ENCODE results near the gene ACOX2. TPM values are rescaled to one million over a fixed set of nuclear protein-coding genes. Genes with fewer than 3 reads are reported as not detected.

ACOX2 gene
- total and polyA plus RNA-seq, 2 experiments from 2014 or later = 7.5 to 23.6 TPM

DNA sequence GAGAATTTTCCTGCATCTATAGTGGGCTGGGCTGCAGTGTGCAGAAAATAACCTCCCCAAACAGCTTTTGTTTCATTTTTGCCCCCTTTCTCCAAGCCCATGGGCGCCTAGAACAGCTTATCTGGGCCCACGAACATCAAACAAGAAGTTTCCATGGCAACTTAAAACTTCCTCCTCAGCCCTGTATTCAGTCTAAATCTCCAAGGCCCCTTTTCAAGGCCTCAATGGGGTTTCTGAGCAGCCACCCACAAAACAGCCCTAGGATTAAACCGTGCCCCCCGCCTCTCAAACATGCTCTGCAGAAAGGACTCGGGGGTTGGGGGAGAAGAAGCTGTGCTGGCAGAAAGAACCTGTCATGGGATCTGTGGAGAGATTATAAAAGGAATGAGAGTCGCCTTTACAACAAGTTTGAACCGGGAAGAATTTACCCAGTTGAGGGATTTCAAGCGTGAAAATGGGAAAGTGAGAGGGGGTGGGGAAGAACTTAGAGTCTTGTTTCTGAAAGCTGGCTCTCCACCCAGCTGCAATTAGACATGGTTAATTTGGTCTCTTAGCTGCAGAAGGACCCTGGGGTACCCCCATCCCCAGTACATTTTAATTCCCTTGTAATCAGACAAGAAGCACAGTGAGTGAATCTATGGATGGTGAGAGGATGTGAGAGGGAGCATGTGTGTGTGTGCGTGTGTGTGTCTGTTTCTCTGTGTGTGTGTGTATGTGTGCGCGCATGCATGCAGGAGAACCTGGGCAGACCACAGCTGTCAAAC, 44.5 kb upstream of the ACOX2 start:
- Histone ChIP-seq H3K4me1 (ENCODE audit: insufficient read depth) (peaks cover 7% of the 10 kb centered on the region; the same call in 1 of the 2 replicates), H3K79me2 (ENCODE audit: insufficient read depth) (no peaks in the 10 kb centered on the region), H3K36me3 (ENCODE audit: low read depth) (no peaks in the 10 kb centered on the region), H3K9me3 (ENCODE audit: low read depth) (no peaks in the 10 kb centered on the region), H3K9me2 (ENCODE audit: insufficient read depth) (no peaks in the 10 kb centered on the region), H3K4me2 (ENCODE audit: unreplicated experiment) (no peak overlapping the region), H3K27me3 (replicated peaks; ENCODE audit: insufficient read depth) (peaks cover 9% of the 10 kb centered on the region), H3K4me3 (no peak overlapping the region), H4K20me1 (ENCODE audit: insufficient read depth) (no peaks in the 10 kb centered on the region), H3K9ac (no peak overlapping the region), H3K27ac (no peak overlapping the region), H3F3A (ENCODE audit: insufficient read depth) (no peaks in the 10 kb centered on the region), H2AFZ (no peak overlapping the region)
- WGBS, 2 experiments (ENCODE audit: low coverage in 1 of 2, low lambda C conversion rate in 2 of 2, missing lambda C conversion rate in 2 of 2) = 71 to 75% methylated on average over 11 of the region's 11 CpGs
- no peak for DNase-seq
- in situ Hi-C loops (cut with MboI) = no loop called here
- TF ChIP-seq EZH2phosphoT487 (IDR thresholded peaks at IDR 0.05; ENCODE audit: insufficient read depth, low read depth) (no peak), EZH2 (IDR thresholded peaks at IDR 0.05; ENCODE audit: insufficient read depth, poor library complexity, severe bottlenecking) (no peak)

DNA sequence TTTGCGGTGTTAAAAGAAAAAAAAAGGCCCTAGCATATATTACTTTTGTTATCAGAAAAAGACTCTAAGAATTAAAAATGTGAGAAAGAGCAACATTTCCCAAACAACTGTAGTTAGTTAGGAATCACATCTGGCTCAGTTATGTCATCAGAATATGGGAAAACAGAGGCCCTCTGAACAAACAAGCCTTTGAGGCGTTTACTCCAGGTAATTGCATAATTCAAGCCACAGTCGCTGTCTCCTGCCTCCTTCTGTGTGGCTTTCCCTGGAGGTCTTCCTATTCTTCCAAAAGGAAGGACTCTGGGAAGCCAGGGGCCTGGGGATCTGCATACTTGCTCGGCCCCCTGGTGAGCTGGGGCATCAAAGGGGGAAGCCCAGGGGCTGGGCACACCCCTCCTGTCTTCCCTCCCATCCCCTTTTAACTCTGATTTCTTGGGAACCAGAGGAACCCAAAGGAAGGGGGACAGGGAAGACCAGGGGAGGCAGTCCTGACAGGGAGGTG, 43.9 kb upstream of the ACOX2 start:
- Histone ChIP-seq H3K9me2 (ENCODE audit: insufficient read depth) (no peaks in the 10 kb centered on the region), H2AFZ (no peak overlapping the region), H3K79me2 (ENCODE audit: insufficient read depth) (no peaks in the 10 kb centered on the region), H3K27me3 (replicated peaks; ENCODE audit: insufficient read depth) (peaks cover 3% of the 10 kb centered on the region; the same call in 1 of the 2 replicates), H3K9ac (no peak overlapping the region), H3K9me3 (ENCODE audit: low read depth) (no peaks in the 10 kb centered on the region), H3K4me3 (no peak overlapping the region), H3F3A (ENCODE audit: insufficient read depth) (no peaks in the 10 kb centered on the region), H3K4me1 (ENCODE audit: insufficient read depth) (peaks cover 7% of the 10 kb centered on the region; the same call in 1 of the 2 replicates), H3K27ac (no peak overlapping the region), H3K36me3 (ENCODE audit: low read depth) (no peaks in the 10 kb centered on the region), H3K4me2 (ENCODE audit: unreplicated experiment) (no peak overlapping the region), H4K20me1 (ENCODE audit: insufficient read depth) (no peaks in the 10 kb centered on the region)
- TF ChIP-seq EZH2 (IDR thresholded peaks at IDR 0.05; ENCODE audit: insufficient read depth, poor library complexity, severe bottlenecking) (no peak), EZH2phosphoT487 (IDR thresholded peaks at IDR 0.05; ENCODE audit: insufficient read depth, low read depth) (no peak)
- 48 to 58% methylated on average over 4 of the region's 4 CpGs for WGBS, 2 experiments (ENCODE audit: low coverage in 1 of 2, low lambda C conversion rate in 2 of 2, missing lambda C conversion rate in 2 of 2)
- in situ Hi-C loops (cut with MboI) = no loop called here
- no peak for DNase-seq

DNA sequence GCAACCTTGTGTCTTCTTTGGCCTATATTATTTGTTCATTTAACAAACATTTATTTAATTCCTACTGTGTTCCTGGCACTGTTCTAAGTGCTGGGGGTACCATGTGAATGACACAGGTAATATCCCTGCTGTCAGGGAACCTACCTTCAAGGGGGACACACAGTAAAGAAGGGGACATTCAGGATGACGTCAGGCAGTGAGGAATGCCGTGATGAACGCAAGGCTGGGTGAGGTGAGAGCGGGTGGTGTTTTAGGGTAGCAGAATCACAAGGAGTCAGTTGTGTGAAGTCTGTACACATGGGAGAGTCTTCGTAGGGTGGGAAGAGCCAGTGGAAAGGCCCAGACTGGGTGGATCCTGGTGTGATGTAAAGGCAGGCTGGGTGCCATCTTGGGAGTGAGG, 41.9 kb upstream of the ACOX2 start:
- Histone ChIP-seq H3K9ac (no peak overlapping the region), H3K79me2 (ENCODE audit: insufficient read depth) (no peaks in the 10 kb centered on the region), H2AFZ (no peak overlapping the region), H3K9me2 (ENCODE audit: insufficient read depth) (no peaks in the 10 kb centered on the region), H3K9me3 (ENCODE audit: low read depth) (no peaks in the 10 kb centered on the region), H3K27ac (no peak overlapping the region), H3K4me3 (no peak overlapping the region), H3K36me3 (ENCODE audit: low read depth) (no peaks in the 10 kb centered on the region), H3K27me3 (replicated peaks; ENCODE audit: insufficient read depth) (no peaks in the 10 kb centered on the region), H3K4me2 (ENCODE audit: unreplicated experiment) (no peak overlapping the region), H3K4me1 (ENCODE audit: insufficient read depth) (0 out of 2 replicates have a peak, but pooled peaks cover 4% of the 10 kb centered on the region), H4K20me1 (ENCODE audit: insufficient read depth) (no peaks in the 10 kb centered on the region), H3F3A (ENCODE audit: insufficient read depth) (no peaks in the 10 kb centered on the region)
- no peak for DNase-seq
- in situ Hi-C loops (cut with MboI) = no loop called here
- WGBS, 2 experiments (ENCODE audit: low coverage in 1 of 2, low lambda C conversion rate in 2 of 2, missing lambda C conversion rate in 2 of 2) = 84 to 86% methylated on average over 5 of the region's 5 CpGs
- TF ChIP-seq EZH2 (IDR thresholded peaks at IDR 0.05; ENCODE audit: insufficient read depth, poor library complexity, severe bottlenecking) = no peak
- no peak for TF ChIP-seq EZH2phosphoT487 (IDR thresholded peaks at IDR 0.05; ENCODE audit: insufficient read depth, low read depth)

DNA sequence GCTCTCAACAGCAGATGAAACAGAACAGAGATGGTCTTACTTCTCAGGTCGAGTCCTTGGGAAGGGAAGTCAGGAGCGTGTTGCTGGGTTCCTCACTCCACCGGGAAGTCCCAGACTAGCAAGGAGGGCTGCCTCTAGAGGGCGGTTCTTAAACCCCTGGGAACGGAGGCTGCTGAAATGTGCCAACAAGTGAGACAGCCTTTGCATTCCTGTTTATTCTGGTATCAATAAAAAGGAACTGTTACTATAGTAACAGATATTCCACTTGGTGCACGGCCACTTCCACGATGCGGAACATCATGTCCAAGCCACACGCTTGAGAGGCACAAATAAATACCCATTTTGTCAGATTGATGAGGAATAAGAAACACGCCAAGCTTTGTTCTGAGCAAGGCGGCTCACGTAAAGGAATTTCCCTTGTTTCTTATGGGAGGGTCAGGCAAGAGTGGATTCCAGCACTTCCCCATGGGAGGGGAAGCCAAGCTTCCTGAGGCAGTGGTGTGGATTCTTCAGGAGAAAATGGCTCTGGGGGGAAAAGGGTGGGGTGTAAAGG, 40.4 kb upstream of the ACOX2 start, which contains the start of gene FAM107A:
FAM107A (minus strand) TSS at position 123 of the 553 bp plus-strand sequence. CDS start 7,531 bp downstream, outside the sequence.
- H3K9me2 ChIP-seq (ENCODE audit: insufficient read depth) = no peaks in the 10 kb centered on the region
- no peaks in the 10 kb centered on the region for H3K79me2 ChIP-seq (ENCODE audit: insufficient read depth)
- no peaks in the 10 kb centered on the region for H3K9me3 ChIP-seq (ENCODE audit: low read depth)
- H3K4me1 ChIP-seq (ENCODE audit: insufficient read depth) = 0 out of 2 replicates have a peak, but pooled peaks cover 4% of the 10 kb centered on the region
- in situ Hi-C loops (cut with MboI) = no loop called here
- TF ChIP-seq EZH2phosphoT487 (IDR thresholded peaks at IDR 0.05; ENCODE audit: insufficient read depth, low read depth) (no peak), EZH2 (IDR thresholded peaks at IDR 0.05; ENCODE audit: insufficient read depth, poor library complexity, severe bottlenecking) (no peak)
- WGBS, 2 experiments (ENCODE audit: low coverage in 1 of 2, low lambda C conversion rate in 2 of 2, missing lambda C conversion rate in 2 of 2) = 4 to 5% methylated on average over 12 of the region's 12 CpGs
- peak within 1 kb of the TSS; percentile 73 for H3K4me2 ChIP-seq (ENCODE audit: unreplicated experiment)
- H4K20me1 ChIP-seq (ENCODE audit: insufficient read depth) = no peaks in the 10 kb centered on the region
- H3K27ac ChIP-seq = no peak within 1 kb of the TSS
- no peaks in the 10 kb centered on the region for H3F3A ChIP-seq (ENCODE audit: insufficient read depth)
- peak within 1 kb of the TSS; percentile 56 for H3K4me3 ChIP-seq
- H3K27me3 ChIP-seq (replicated peaks; ENCODE audit: insufficient read depth) = no peaks in the 10 kb centered on the region
- peak within 1 kb of the TSS; percentile 55 for H2AFZ ChIP-seq
- peak; percentile 88 for DNase-seq
- H3K36me3 ChIP-seq (ENCODE audit: low read depth) = no peaks in the 10 kb centered on the region
- H3K9ac ChIP-seq = peak within 1 kb of the TSS; percentile 59
